K562 (cell line): ENCODE data around the gene PITPNM3. TPM values are rescaled to one million over a fixed set of nuclear protein-coding genes. Genes with fewer than 3 reads are reported as not detected.

Source experiments
- ATAC-seq: fragments of 200-7000 bp; cut with Tn5 transposase; 3 replicates; pipeline ENCODE4 v1.9.1; 2020; ENCODE audit warnings: moderate library complexity
- BruUV-seq: library from RNA; stranded (reverse); fragments of 400-500 nt; replicated peaks from 2 replicates; lab custom pipeline; 2021; lab: Mats Ljungman, UMichigan
- CTCF ChIA-PET: fragments of 300-600 bp; formaldehyde crosslinking; extraction: SDS; loops from one replicate; lab custom pipeline; 2021; ENCODE audit warnings: low intra/inter-chr PET ratio; lab: Yijun Ruan, JAX
- POLR2A ChIA-PET: fragments of 300-600, 350-650 bp; sonication (Branson Sonifier 250); formaldehyde crosslinking; extraction: SDS; loops from one replicate; lab custom pipeline; 2021; ENCODE audit warnings: antibody characterized with exemption, inconsistent platforms; lab: Yijun Ruan, JAX
- DNase-seq, 4 experiments: peaks; one replicate each; pipeline versions ENCODE4 v3.0.0 to v3.0.0-alpha.2; 2011 to 2018; ENCODE audit warnings: low spot score in 3 of 4, mixed read lengths in 3 of 4; ENCODE audit errors: extremely low read depth in 1 of 4
- FAIRE-seq: peaks from 2 replicates; lab custom pipeline; 2011; peaks lifted over from hg19 to GRCh38; lab: Jason Lieb, UNC
- H2AFZ ChIP-seq: 2 replicates; pipeline ENCODE4 v1.6.0; 2011; ENCODE audit warnings: low read depth, low read length, control low read depth, inconsistent platforms
- H3K27ac ChIP-seq: fragments of 200-600 bp; 3 replicates; pipeline ENCODE4 v1.8.0; 2011; ENCODE audit warnings: low read depth, mild to moderate bottlenecking, control low read depth, inconsistent platforms, low read length, moderate library complexity, mixed read lengths; ENCODE audit errors: extremely low read depth
- H3K27me3 ChIP-seq, 2 experiments: fragments of 300-600 bp in 1 of 2; 2 replicates in 1 of 2; 3 replicates in 1 of 2; pipeline versions ENCODE4 v1.6.0 to v1.8.0; 2011; ENCODE audit warnings: inconsistent platforms in 2 of 2, low read length in 2 of 2, mild to moderate bottlenecking in 1 of 2, mixed read lengths in 1 of 2, moderate library complexity in 1 of 2; ENCODE audit not compliant: control insufficient read depth in 2 of 2, insufficient read depth in 2 of 2
- H3K36me3 ChIP-seq: fragments of 300-600 bp; 3 replicates; pipeline ENCODE4 v1.8.0; 2011; ENCODE audit warnings: mild to moderate bottlenecking, low read length, inconsistent platforms; ENCODE audit not compliant: control insufficient read depth, insufficient read depth
- H3K4me1 ChIP-seq, 2 experiments: fragments of 200-600 bp in 1 of 2; replicated peaks in 1 of 2; 2 replicates in 1 of 2; 3 replicates in 1 of 2; pipeline versions ENCODE4 v1.5.1 to v1.8.0; 2011; ENCODE audit warnings: inconsistent platforms in 2 of 2, low read length in 2 of 2, mild to moderate bottlenecking in 1 of 2, mixed read lengths in 1 of 2, moderate library complexity in 1 of 2; ENCODE audit not compliant: control insufficient read depth in 2 of 2, insufficient read depth in 2 of 2
- H3K4me2 ChIP-seq: 2 replicates; pipeline ENCODE4 v1.6.1; 2011; ENCODE audit warnings: low read length, control low read depth, inconsistent platforms, mixed read lengths; ENCODE audit not compliant: insufficient read depth
- H3K4me3 ChIP-seq: fragments of 200-600 bp; sonication (generic), shearing (Covaris generic); 2 replicates; pipeline ENCODE4 v1.5.1; 2016; ENCODE audit warnings: control low read depth, inconsistent platforms
- H3K79me2 ChIP-seq: fragments of 200-600 bp; 3 replicates; pipeline ENCODE4 v1.8.0; 2011; ENCODE audit warnings: low read length, inconsistent platforms; ENCODE audit not compliant: control insufficient read depth, insufficient read depth
- H3K9ac ChIP-seq, 2 experiments: 2 replicates each; pipeline versions ENCODE4 v1.6.0 to v1.6.1; 2011; ENCODE audit warnings: low read depth in 2 of 2, low read length in 2 of 2, control low read depth in 1 of 2, inconsistent platforms in 1 of 2, mild to moderate bottlenecking in 1 of 2, mixed read lengths in 1 of 2; ENCODE audit not compliant: insufficient read depth in 1 of 2
- H3K9me1 ChIP-seq: one replicate; pipeline ENCODE4 v1.6.0; 2011; ENCODE audit warnings: inconsistent platforms, mild to moderate bottlenecking, low read length, moderate library complexity; ENCODE audit not compliant: control insufficient read depth, insufficient read depth
- H3K9me3 ChIP-seq: replicated peaks from 2 replicates; pipeline ENCODE4 v1.5.1; 2011; ENCODE audit warnings: low read depth, low read length, inconsistent platforms; ENCODE audit not compliant: control insufficient read depth, insufficient read depth
- H4K20me1 ChIP-seq: replicated peaks from 2 replicates; pipeline ENCODE4 v1.6.1; 2011; ENCODE audit warnings: low read length, inconsistent platforms, mixed read lengths; ENCODE audit not compliant: control insufficient read depth, insufficient read depth
- BACH1 ChIP-seq: fragments of 200-800 bp; sonication (Bioruptor generic); IDR thresholded peaks from 2 replicates; pipeline ENCODE4 v1.6.1; 2016; ENCODE audit warnings: missing genetic modification characterization, missing compliant biosample characterization
- CHCHD3 ChIP-seq: fragments of 250-450 bp; sonication (Bioruptor Pico); IDR thresholded peaks from 2 replicates; pipeline ENCODE4 v2.1.2; 2022; ENCODE audit warnings: mild to moderate bottlenecking
- HOXB6 ChIP-seq: fragments of 250-450 bp; sonication (Bioruptor Pico); IDR thresholded peaks from 2 replicates; pipeline ENCODE4 v1.5.1; 2022; ENCODE audit warnings: mild to moderate bottlenecking, borderline replicate concordance
- NFXL1 ChIP-seq: fragments of 450-650 bp; formaldehyde crosslinking; IDR thresholded peaks from 2 replicates; pipeline ENCODE4 v1.4.0; 2021; ENCODE audit warnings: mild to moderate bottlenecking
- SAFB2 ChIP-seq: fragments of 200-400 bp; formaldehyde crosslinking; IDR thresholded peaks from 2 replicates; pipeline ENCODE4 v1.6.1; 2018; ENCODE audit warnings: borderline replicate concordance, low read length, low read depth, moderate library complexity; ENCODE audit not compliant: severe bottlenecking
- TAF9B ChIP-seq: fragments of 450-650 bp; IDR thresholded peaks from 2 replicates; pipeline ENCODE4 v1.6.1; 2018; ENCODE audit warnings: mild to moderate bottlenecking; ENCODE audit not compliant: partially characterized antibody
- ZKSCAN8 ChIP-seq: fragments of 200-800 bp; sonication (Bioruptor generic); IDR thresholded peaks from 2 replicates; pipeline ENCODE4 v1.6.1; 2016; ENCODE audit warnings: missing genetic modification characterization, missing compliant biosample characterization
- ZNF282 ChIP-seq: sonication (generic); formaldehyde crosslinking; IDR thresholded peaks from 2 replicates; pipeline ENCODE4 v1.8.1; 2023; ENCODE audit warnings: missing genetic modification reagents
- WGBS: fragments of 100-300 bp; shearing (Covaris generic); methylation state at CpG from one replicate; pipeline ENCODE4 v1.1.6; 2016; ENCODE audit warnings: low coverage, mixed read lengths; ENCODE audit not compliant: insufficient coverage; ENCODE audit errors: missing lambda C conversion rate; 5-methylcytosine and 5-hydroxymethylcytosine counted together
- in situ Hi-C: fragments of 300-500 bp; cut with MboI; formaldehyde crosslinking; loops from 4 replicates; pipeline ENCODE4 v1.15.0; 2018; ENCODE audit warnings: inconsistent platforms, mixed read lengths
- intact Hi-C: fragments of 100-400 bp; cut with micrococcal nuclease; formaldehyde crosslinking; loops from 2 replicates; pipeline ENCODE4 v1.14.2; 2022
- polyA plus RNA-seq, 8 experiments: library from polyadenylated mRNA; depleted of rRNA in 4 of 8; stranded (reverse) in 5 of 8; unstranded in 3 of 8; fragments of >200 nt; fragmentation: Nextera tagmentation in 2 of 8; fragmentation: Illumina TruSeq in 1 of 8; extraction: Ambion mirVana in 2 of 8; extraction: Trizol in 1 of 8; gene quantifications; 2 replicates each; pipeline versions ENCODE4 v1.2.1 to v1.2.3, GENCODE V29; 2011 to 2014; ENCODE audit warnings: inconsistent platforms in 1 of 8, missing spikeins in 1 of 8
- total RNA-seq, 7 experiments: library from RNA; depleted of rRNA in 6 of 7; stranded (reverse); fragments of >200 nt in 6 of 7; fragmentation: Illumina TruSeq in 2 of 7; extraction: Trizol in 2 of 7; gene quantifications; 2 replicates each; pipeline versions ENCODE4 v1.2.1 to v1.2.3, GENCODE V29; 2011 to 2021; ENCODE audit warnings: low replicate concordance in 1 of 7
- TF ChIP-seq, protein P1 (sequence below): fragments of 450-650 bp; IDR thresholded peaks from 2 replicates; pipeline ENCODE4 v1.6.1; 2016; ENCODE audit warnings: mild to moderate bottlenecking, moderate library complexity

Gene PITPNM3
- total and polyA plus RNA-seq, 9 of the 15 experiments (the other 6 are each of a cell fraction or from before 2014, with no cell fraction given) = 0.14 to 0.38 (median 0.22) TPM; not detected in 2

DNA sequence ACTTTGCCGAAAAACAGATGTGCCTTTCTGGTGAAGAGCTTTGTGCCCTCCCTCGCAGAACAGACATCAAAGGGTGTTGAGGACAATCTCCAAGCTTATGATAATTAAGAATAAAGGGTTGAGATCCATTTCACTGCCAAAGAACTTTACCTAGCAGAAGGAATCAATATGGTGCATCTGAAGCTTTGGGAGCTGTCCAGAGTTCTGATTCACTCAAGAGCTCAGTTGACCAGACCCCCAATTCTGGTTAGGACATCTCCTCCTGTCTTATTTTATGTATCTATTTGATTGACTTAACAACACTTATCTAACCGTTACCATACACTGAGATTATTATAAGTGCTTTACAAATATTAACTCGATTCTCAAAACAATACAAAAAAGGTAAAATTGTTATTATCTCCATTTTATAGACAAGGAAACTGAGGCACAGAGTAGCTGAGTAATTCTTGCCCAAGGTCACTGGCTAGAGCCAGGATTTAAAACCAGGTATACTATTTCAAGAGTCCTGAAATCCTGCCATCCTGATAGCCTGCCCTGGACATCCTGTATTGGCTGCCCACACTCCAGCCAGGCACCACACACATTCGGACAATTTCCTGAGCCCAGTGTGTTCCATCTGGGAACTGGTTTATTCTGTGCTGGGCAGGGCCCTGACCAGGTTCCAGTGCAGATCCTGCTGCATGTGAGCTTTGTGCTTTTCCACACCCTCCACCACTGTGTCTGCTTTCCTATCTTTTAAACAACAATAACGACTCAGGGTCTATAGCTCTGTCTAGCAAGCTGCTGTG, 29.8 kb downstream of the PITPNM3 start:
- ATAC-seq = no peak
- Histone ChIP-seq H3K27ac (no peak overlapping the region), H3K36me3 (no peaks in the 10 kb centered on the region), H4K20me1 (no peaks in the 10 kb centered on the region), H3K9me3 (no peaks in the 10 kb centered on the region), H3K27me3 (peaks cover 0 to 4% of the 10 kb centered on the region in 2 experiments; a peak in 1 of 5 replicates), H3K4me3 (no peak overlapping the region), H3K4me2 (no peak overlapping the region), H3K9me1 (no peaks in the 10 kb centered on the region), H3K79me2 (no peaks in the 10 kb centered on the region), H3K9ac (no peak overlapping the region), H2AFZ (no peak overlapping the region), H3K4me1 (no peaks in the 10 kb centered on the region)
- ChIA-PET POLR2A (interaction anchor here (0.8 to 1.0 kb wide), 2 partner anchors 10 to 13 kb away, joined by 3 to 4 read pairs; no protein-coding TSS in a partner anchor), CTCF (no interaction called here)
- BruUV-seq = no TSS peak
- in situ Hi-C loops (no loop called here), intact Hi-C loops (no loop called here)
- 8% methylated on average over 6 of the region's 6 CpGs for WGBS
- DNase-seq = peak in 1 of 4 experiments; percentile 16
- FAIRE-seq = no peak
- TF ChIP-seq ZNF282 (CRISPR knock-in tag) (no peak), ZKSCAN8 (CRISPR knock-in tag) (no peak), TAF9B (no peak), CHCHD3 (CRISPR knock-in tag) (no peak), BACH1 (tag) (no peak), SAFB2 (no peak), HOXB6 (CRISPR knock-in tag) (no peak), NFXL1 (CRISPR knock-in tag) (no peak)
- TF ChIP-seq, protein P1, sequence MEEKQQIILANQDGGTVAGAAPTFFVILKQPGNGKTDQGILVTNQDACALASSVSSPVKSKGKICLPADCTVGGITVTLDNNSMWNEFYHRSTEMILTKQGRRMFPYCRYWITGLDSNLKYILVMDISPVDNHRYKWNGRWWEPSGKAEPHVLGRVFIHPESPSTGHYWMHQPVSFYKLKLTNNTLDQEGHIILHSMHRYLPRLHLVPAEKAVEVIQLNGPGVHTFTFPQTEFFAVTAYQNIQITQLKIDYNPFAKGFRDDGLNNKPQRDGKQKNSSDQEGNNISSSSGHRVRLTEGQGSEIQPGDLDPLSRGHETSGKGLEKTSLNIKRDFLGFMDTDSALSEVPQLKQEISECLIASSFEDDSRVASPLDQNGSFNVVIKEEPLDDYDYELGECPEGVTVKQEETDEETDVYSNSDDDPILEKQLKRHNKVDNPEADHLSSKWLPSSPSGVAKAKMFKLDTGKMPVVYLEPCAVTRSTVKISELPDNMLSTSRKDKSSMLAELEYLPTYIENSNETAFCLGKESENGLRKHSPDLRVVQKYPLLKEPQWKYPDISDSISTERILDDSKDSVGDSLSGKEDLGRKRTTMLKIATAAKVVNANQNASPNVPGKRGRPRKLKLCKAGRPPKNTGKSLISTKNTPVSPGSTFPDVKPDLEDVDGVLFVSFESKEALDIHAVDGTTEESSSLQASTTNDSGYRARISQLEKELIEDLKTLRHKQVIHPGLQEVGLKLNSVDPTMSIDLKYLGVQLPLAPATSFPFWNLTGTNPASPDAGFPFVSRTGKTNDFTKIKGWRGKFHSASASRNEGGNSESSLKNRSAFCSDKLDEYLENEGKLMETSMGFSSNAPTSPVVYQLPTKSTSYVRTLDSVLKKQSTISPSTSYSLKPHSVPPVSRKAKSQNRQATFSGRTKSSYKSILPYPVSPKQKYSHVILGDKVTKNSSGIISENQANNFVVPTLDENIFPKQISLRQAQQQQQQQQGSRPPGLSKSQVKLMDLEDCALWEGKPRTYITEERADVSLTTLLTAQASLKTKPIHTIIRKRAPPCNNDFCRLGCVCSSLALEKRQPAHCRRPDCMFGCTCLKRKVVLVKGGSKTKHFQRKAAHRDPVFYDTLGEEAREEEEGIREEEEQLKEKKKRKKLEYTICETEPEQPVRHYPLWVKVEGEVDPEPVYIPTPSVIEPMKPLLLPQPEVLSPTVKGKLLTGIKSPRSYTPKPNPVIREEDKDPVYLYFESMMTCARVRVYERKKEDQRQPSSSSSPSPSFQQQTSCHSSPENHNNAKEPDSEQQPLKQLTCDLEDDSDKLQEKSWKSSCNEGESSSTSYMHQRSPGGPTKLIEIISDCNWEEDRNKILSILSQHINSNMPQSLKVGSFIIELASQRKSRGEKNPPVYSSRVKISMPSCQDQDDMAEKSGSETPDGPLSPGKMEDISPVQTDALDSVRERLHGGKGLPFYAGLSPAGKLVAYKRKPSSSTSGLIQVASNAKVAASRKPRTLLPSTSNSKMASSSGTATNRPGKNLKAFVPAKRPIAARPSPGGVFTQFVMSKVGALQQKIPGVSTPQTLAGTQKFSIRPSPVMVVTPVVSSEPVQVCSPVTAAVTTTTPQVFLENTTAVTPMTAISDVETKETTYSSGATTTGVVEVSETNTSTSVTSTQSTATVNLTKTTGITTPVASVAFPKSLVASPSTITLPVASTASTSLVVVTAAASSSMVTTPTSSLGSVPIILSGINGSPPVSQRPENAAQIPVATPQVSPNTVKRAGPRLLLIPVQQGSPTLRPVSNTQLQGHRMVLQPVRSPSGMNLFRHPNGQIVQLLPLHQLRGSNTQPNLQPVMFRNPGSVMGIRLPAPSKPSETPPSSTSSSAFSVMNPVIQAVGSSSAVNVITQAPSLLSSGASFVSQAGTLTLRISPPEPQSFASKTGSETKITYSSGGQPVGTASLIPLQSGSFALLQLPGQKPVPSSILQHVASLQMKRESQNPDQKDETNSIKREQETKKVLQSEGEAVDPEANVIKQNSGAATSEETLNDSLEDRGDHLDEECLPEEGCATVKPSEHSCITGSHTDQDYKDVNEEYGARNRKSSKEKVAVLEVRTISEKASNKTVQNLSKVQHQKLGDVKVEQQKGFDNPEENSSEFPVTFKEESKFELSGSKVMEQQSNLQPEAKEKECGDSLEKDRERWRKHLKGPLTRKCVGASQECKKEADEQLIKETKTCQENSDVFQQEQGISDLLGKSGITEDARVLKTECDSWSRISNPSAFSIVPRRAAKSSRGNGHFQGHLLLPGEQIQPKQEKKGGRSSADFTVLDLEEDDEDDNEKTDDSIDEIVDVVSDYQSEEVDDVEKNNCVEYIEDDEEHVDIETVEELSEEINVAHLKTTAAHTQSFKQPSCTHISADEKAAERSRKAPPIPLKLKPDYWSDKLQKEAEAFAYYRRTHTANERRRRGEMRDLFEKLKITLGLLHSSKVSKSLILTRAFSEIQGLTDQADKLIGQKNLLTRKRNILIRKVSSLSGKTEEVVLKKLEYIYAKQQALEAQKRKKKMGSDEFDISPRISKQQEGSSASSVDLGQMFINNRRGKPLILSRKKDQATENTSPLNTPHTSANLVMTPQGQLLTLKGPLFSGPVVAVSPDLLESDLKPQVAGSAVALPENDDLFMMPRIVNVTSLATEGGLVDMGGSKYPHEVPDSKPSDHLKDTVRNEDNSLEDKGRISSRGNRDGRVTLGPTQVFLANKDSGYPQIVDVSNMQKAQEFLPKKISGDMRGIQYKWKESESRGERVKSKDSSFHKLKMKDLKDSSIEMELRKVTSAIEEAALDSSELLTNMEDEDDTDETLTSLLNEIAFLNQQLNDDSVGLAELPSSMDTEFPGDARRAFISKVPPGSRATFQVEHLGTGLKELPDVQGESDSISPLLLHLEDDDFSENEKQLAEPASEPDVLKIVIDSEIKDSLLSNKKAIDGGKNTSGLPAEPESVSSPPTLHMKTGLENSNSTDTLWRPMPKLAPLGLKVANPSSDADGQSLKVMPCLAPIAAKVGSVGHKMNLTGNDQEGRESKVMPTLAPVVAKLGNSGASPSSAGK = no peak
